SK-N-SH (cell line): Measurements from ENCODE around the gene CDH4. TPM values are rescaled to one million over a fixed set of nuclear protein-coding genes. Genes with fewer than 3 reads are reported as not detected.

Experiments used
- CTCF ChIA-PET: fragments of 300-600, 350-600 bp; formaldehyde crosslinking; extraction: SDS; loops from one replicate; lab custom pipeline; 2021; lab: Yijun Ruan, JAX
- POLR2A ChIA-PET: fragments of 350-600 bp; sonication (Branson Sonifier 250); formaldehyde crosslinking; extraction: SDS; loops from one replicate; lab custom pipeline; 2020; ENCODE audit warnings: antibody characterized with exemption, inconsistent platforms; lab: Yijun Ruan, JAX
- DNase-seq: peaks from one replicate; pipeline ENCODE4 v3.0.0; 2012
- H2AFZ ChIP-seq: fragments of 200-600 bp; sonication (generic); 2 replicates; pipeline ENCODE4 v1.8.1; 2016; ENCODE audit warnings: antibody characterized with exemption, mild to moderate bottlenecking, low read depth
- H3F3A ChIP-seq: fragments of 200-600 bp; sonication (generic); replicated peaks from 2 replicates; pipeline ENCODE3; 2016; ENCODE audit warnings: antibody characterized with exemption, mild to moderate bottlenecking; ENCODE audit not compliant: insufficient read depth
- H3K27ac ChIP-seq, 2 experiments: fragments of 200-500 bp in 1 of 2; fragments of 200-600 bp in 1 of 2; sonication (Bioruptor generic) in 1 of 2; sonication (generic), shearing (Covaris generic) in 1 of 2; 2 replicates each; pipeline versions ENCODE4 v1.5.1 to v1.6.1; 2014 to 2016; ENCODE audit warnings: low read depth in 2 of 2, inconsistent platforms in 1 of 2, low read length in 1 of 2, mild to moderate bottlenecking in 1 of 2, mixed read lengths in 1 of 2
- H3K27me3 ChIP-seq: fragments of 200-600 bp; sonication (generic), shearing (Covaris generic); 2 replicates; pipeline ENCODE4 v1.6.1; 2016; ENCODE audit warnings: mixed run types; ENCODE audit not compliant: insufficient read depth
- H3K36me3 ChIP-seq, 2 experiments: fragments of 200-500 bp in 1 of 2; fragments of 200-600 bp in 1 of 2; sonication (Bioruptor generic) in 1 of 2; sonication (generic) in 1 of 2; replicated peaks in 1 of 2; 2 replicates each; pipeline versions ENCODE3 to v1.5.1; 2014 to 2016; ENCODE audit warnings: low read length in 1 of 2, mild to moderate bottlenecking in 1 of 2; ENCODE audit not compliant: insufficient read depth in 2 of 2, control insufficient read depth in 1 of 2
- H3K4me1 ChIP-seq, 2 experiments: fragments of 200-500 bp in 1 of 2; fragments of 200-600 bp in 1 of 2; sonication (Bioruptor generic) in 1 of 2; sonication (generic), shearing (Covaris generic) in 1 of 2; 2 replicates each; pipeline versions ENCODE4 v1.5.1 to v1.6.1; 2014 to 2016; ENCODE audit warnings: low read depth in 1 of 2, low read length in 1 of 2, mixed run types in 1 of 2; ENCODE audit not compliant: insufficient read depth in 2 of 2, control insufficient read depth in 1 of 2
- H3K4me2 ChIP-seq: fragments of 200-600 bp; sonication (generic), shearing (Covaris generic); 2 replicates; pipeline ENCODE4 v1.6.1; 2017; ENCODE audit warnings: mixed run types
- H3K4me3 ChIP-seq, 2 experiments: fragments of 200-500 bp in 1 of 2; fragments of 200-600 bp in 1 of 2; sonication (Bioruptor generic) in 1 of 2; sonication (generic), shearing (Covaris generic) in 1 of 2; 2 replicates each; pipeline versions ENCODE4 v1.5.1 to v1.8.1; 2014 to 2016; ENCODE audit warnings: low read depth in 2 of 2, inconsistent platforms in 1 of 2, low read length in 1 of 2, mild to moderate bottlenecking in 1 of 2, mixed read lengths in 1 of 2, moderate library complexity in 1 of 2
- H3K79me2 ChIP-seq: fragments of 200-600 bp; sonication (generic); 2 replicates; pipeline ENCODE4 v1.8.1; 2017; ENCODE audit warnings: mild to moderate bottlenecking; ENCODE audit not compliant: insufficient read depth
- H3K9ac ChIP-seq: fragments of 200-600 bp; sonication (generic); 2 replicates; pipeline ENCODE4 v1.6.1; 2017; ENCODE audit warnings: mixed run types
- H3K9me2 ChIP-seq: fragments of 200-600 bp; sonication (generic); 2 replicates; pipeline ENCODE4 v1.6.1; 2017; ENCODE audit warnings: mixed run types
- H3K9me3 ChIP-seq: fragments of 200-600 bp; sonication (generic); 2 replicates; pipeline ENCODE4 v1.6.1; 2017; ENCODE audit warnings: mixed run types, mild to moderate bottlenecking, moderate library complexity
- H4K20me1 ChIP-seq: fragments of 200-600 bp; sonication (generic); 2 replicates; pipeline ENCODE4 v1.6.1; 2017; ENCODE audit warnings: mild to moderate bottlenecking, mixed run types; ENCODE audit not compliant: insufficient read depth
- CHD2 ChIP-seq: fragments of 150-350 bp; IDR thresholded peaks from 2 replicates; pipeline ENCODE4 v1.6.1; 2018; ENCODE audit warnings: low read length; ENCODE audit not compliant: partially characterized antibody
- ELF1 ChIP-seq: IDR thresholded peaks from 2 replicates; pipeline ENCODE4 v1.4.0; 2012
- EZH2phosphoT487 ChIP-seq: fragments of 200-600 bp; sonication (generic); IDR thresholded peaks from 2 replicates; pipeline ENCODE4 v1.6.1; 2017; ENCODE audit warnings: low read depth, mixed run types, mild to moderate bottlenecking, antibody characterized with exemption, moderate library complexity, borderline replicate concordance
- FOSL2 ChIP-seq: IDR thresholded peaks from 2 replicates; pipeline ENCODE4 v1.4.0; 2012; ENCODE audit warnings: low read depth, mild to moderate bottlenecking, moderate library complexity, borderline replicate concordance
- GABPA ChIP-seq: IDR thresholded peaks from 2 replicates; pipeline ENCODE4 v1.4.0; 2012; ENCODE audit warnings: low read depth, mild to moderate bottlenecking
- GATA2 ChIP-seq: sonication (generic); formaldehyde crosslinking; IDR thresholded peaks from 2 replicates; pipeline ENCODE4 v1.5.0; 2020; ENCODE audit warnings: mild to moderate bottlenecking, missing genetic modification reagents
- NRF1 ChIP-seq: IDR thresholded peaks from 2 replicates; pipeline ENCODE4 v1.6.1; 2012; ENCODE audit warnings: low read depth, mild to moderate bottlenecking, low read length
- POLR2AphosphoS5 ChIP-seq: IDR thresholded peaks from 2 replicates; pipeline ENCODE4 v1.6.1; 2012; ENCODE audit warnings: low read depth, low read length
- RCOR1 ChIP-seq: fragments of 150-350 bp; IDR thresholded peaks from 2 replicates; pipeline ENCODE4 v1.6.1; 2017; ENCODE audit warnings: antibody characterized with exemption, low read length
- RFX5 ChIP-seq: IDR thresholded peaks from 2 replicates; pipeline ENCODE4 v1.6.1; 2012; ENCODE audit warnings: mild to moderate bottlenecking, improper control_type of control experiment, low read length
- RXRA ChIP-seq: IDR thresholded peaks from 2 replicates; pipeline ENCODE4 v1.4.0; 2012; ENCODE audit warnings: low read depth, mild to moderate bottlenecking, borderline replicate concordance
- TEAD4 ChIP-seq: IDR thresholded peaks from 2 replicates; pipeline ENCODE4 v1.4.0; 2012; ENCODE audit warnings: mild to moderate bottlenecking, borderline replicate concordance; ENCODE audit not compliant: insufficient read depth
- YY1 ChIP-seq: IDR thresholded peaks from 2 replicates; pipeline ENCODE4 v1.4.0; 2012; ENCODE audit warnings: low read depth, mild to moderate bottlenecking
- WGBS: methylation state at CpG from one replicate; pipeline ENCODE4 v1.1.6; 2017; ENCODE audit warnings: low lambda C conversion rate; 5-methylcytosine and 5-hydroxymethylcytosine counted together
- polyA plus RNA-seq, 3 experiments: library from polyadenylated mRNA; depleted of rRNA; stranded (reverse); fragments of >200 nt; gene quantifications; 2 replicates each; pipeline ENCODE4 v1.2.3, GENCODE V29; 2012
- TF ChIP-seq, protein P1 (sequence below): IDR thresholded peaks from 2 replicates; pipeline ENCODE4 v1.4.0; 2012; ENCODE audit warnings: low read depth, borderline replicate concordance
- TF ChIP-seq, protein P2 (sequence below): IDR thresholded peaks from 2 replicates; pipeline ENCODE4 v1.4.0; 2012; ENCODE audit warnings: low read depth
- TF ChIP-seq, protein P3 (sequence below): IDR thresholded peaks from 2 replicates; pipeline ENCODE4 v1.4.0; 2012; ENCODE audit warnings: low read depth, borderline replicate concordance
- TF ChIP-seq, protein P4 (sequence below): fragments of 200-600 bp; sonication (generic); IDR thresholded peaks from 2 replicates; pipeline ENCODE4 v1.6.1; 2017; ENCODE audit warnings: antibody characterized with exemption, mild to moderate bottlenecking, moderate library complexity
- TF ChIP-seq, protein P5 (sequence below): IDR thresholded peaks from 2 replicates; pipeline ENCODE4; 2012

Gene CDH4
- polyA plus RNA-seq, 1 of the 3 experiments (the other 2 are of a cell fraction): not detected

DNA sequence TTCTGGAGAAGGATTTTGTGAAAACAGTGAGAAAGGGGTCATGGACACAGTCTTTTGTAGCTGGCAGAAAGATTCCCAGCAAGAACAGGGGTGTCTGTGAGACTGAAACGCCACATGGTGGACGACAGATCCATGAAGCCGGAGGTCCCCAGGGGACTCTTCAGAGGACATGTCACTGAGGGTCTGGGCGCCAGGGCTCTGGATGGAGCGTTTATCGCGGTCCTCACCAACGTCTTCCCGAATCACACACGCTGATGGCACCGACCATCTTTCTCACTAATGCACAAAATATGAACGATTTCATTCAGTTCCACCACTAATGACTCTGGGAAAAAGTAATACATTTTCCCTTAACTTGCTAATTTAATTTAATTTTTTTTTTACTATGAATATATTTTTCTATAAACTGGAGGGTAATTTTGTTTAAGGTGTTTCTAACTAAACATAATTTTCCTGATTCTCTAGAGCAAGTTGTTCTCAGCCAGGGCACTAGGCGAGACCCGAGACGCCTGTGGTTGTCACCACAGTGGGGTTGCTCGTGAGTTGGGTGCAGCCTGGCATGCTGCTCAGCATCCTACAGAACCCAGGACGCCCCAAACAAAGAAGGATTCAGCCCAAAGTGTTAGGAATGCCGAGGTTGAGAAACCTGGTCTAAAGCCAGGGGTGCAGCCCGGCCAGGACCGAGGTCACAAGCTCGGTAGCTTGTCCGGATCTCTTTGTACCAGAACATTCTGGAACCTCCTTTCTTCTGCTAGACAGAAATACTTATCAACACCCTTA, 507.4 kb downstream of the CDH4 start:
- H3K27me3 ChIP-seq: no peaks in the 10 kb centered on the region
- no peaks in the 10 kb centered on the region for H3K4me1 ChIP-seq
- no peak for TF ChIP-seq ELF1
- no peak for TF ChIP-seq YY1
- TF ChIP-seq CHD2: no peak
- TF ChIP-seq NRF1: no peak
- TF ChIP-seq FOSL2: no peak
- ChIA-PET CTCF (no interaction called here), POLR2A (no interaction called here)
- no peak for DNase-seq
- H3F3A ChIP-seq: no peaks in the 10 kb centered on the region
- no peaks in the 10 kb centered on the region for H4K20me1 ChIP-seq
- H3K36me3 ChIP-seq: no peaks in the 10 kb centered on the region
- no peak overlapping the region for H3K4me2 ChIP-seq
- no peak overlapping the region for H3K27ac ChIP-seq
- H3K79me2 ChIP-seq: no peaks in the 10 kb centered on the region
- WGBS: 55% methylated on average over 17 of the region's 22 CpGs
- H3K9me3 ChIP-seq: no peaks in the 10 kb centered on the region
- no peak overlapping the region for H2AFZ ChIP-seq
- H3K9me2 ChIP-seq: no peaks in the 10 kb centered on the region
- H3K9ac ChIP-seq: no peak overlapping the region
- H3K4me3 ChIP-seq: no peak overlapping the region

DNA sequence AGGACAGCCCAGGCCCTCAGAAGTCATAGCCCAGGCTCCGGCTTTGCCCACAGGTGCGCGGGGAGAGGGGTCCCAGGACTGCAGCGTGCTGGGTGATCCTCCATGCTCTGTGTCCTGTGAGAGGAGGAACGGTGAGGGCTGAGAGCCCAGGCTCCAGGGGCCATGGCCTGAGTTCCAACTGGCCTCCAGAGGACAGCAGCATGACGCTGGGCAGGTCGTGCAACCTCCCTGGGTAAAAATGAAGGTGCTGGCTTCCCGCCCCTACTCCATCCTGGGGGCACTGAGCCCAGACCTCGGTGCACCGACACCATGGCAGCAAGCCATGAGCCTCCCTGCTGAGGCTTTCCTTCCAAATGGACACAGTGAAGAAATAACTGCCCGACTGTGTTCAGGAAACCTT, 508.3 kb downstream of the CDH4 start:
- Histone ChIP-seq H4K20me1 (no peaks in the 10 kb centered on the region), H3K9ac (no peak overlapping the region), H3K9me3 (no peaks in the 10 kb centered on the region), H3K79me2 (no peaks in the 10 kb centered on the region), H3F3A (no peaks in the 10 kb centered on the region), H3K36me3 (no peaks in the 10 kb centered on the region), H3K4me3 (no peak overlapping the region), H3K4me1 (no peaks in the 10 kb centered on the region), H3K4me2 (no peak overlapping the region), H3K9me2 (no peaks in the 10 kb centered on the region), H3K27me3 (no peaks in the 10 kb centered on the region), H3K27ac (no peak overlapping the region), H2AFZ (no peak overlapping the region)
- ChIA-PET POLR2A (no interaction called here), CTCF (no interaction called here)
- no peak for DNase-seq
- WGBS: 25% methylated on average over 3 of the region's 11 CpGs
- TF ChIP-seq ELF1 (no peak), RCOR1 (no peak), RXRA (no peak), RFX5 (no peak), EZH2phosphoT487 (no peak), GATA2 (no peak), YY1 (no peak), POLR2AphosphoS5 (no peak), GABPA (no peak), TEAD4 (no peak)
- TF ChIP-seq, protein P1, sequence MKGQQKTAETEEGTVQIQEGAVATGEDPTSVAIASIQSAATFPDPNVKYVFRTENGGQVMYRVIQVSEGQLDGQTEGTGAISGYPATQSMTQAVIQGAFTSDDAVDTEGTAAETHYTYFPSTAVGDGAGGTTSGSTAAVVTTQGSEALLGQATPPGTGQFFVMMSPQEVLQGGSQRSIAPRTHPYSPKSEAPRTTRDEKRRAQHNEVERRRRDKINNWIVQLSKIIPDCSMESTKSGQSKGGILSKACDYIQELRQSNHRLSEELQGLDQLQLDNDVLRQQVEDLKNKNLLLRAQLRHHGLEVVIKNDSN: no peak
- TF ChIP-seq, protein P2, sequence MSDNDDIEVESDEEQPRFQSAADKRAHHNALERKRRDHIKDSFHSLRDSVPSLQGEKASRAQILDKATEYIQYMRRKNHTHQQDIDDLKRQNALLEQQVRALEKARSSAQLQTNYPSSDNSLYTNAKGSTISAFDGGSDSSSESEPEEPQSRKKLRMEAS: no peak
- TF ChIP-seq, protein P3, sequence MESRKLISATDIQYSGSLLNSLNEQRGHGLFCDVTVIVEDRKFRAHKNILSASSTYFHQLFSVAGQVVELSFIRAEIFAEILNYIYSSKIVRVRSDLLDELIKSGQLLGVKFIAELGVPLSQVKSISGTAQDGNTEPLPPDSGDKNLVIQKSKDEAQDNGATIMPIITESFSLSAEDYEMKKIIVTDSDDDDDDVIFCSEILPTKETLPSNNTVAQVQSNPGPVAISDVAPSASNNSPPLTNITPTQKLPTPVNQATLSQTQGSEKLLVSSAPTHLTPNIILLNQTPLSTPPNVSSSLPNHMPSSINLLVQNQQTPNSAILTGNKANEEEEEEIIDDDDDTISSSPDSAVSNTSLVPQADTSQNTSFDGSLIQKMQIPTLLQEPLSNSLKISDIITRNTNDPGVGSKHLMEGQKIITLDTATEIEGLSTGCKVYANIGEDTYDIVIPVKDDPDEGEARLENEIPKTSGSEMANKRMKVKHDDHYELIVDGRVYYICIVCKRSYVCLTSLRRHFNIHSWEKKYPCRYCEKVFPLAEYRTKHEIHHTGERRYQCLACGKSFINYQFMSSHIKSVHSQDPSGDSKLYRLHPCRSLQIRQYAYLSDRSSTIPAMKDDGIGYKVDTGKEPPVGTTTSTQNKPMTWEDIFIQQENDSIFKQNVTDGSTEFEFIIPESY: no peak
- TF ChIP-seq, protein P4, sequence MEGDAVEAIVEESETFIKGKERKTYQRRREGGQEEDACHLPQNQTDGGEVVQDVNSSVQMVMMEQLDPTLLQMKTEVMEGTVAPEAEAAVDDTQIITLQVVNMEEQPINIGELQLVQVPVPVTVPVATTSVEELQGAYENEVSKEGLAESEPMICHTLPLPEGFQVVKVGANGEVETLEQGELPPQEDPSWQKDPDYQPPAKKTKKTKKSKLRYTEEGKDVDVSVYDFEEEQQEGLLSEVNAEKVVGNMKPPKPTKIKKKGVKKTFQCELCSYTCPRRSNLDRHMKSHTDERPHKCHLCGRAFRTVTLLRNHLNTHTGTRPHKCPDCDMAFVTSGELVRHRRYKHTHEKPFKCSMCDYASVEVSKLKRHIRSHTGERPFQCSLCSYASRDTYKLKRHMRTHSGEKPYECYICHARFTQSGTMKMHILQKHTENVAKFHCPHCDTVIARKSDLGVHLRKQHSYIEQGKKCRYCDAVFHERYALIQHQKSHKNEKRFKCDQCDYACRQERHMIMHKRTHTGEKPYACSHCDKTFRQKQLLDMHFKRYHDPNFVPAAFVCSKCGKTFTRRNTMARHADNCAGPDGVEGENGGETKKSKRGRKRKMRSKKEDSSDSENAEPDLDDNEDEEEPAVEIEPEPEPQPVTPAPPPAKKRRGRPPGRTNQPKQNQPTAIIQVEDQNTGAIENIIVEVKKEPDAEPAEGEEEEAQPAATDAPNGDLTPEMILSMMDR: no peak
- TF ChIP-seq, protein P5, sequence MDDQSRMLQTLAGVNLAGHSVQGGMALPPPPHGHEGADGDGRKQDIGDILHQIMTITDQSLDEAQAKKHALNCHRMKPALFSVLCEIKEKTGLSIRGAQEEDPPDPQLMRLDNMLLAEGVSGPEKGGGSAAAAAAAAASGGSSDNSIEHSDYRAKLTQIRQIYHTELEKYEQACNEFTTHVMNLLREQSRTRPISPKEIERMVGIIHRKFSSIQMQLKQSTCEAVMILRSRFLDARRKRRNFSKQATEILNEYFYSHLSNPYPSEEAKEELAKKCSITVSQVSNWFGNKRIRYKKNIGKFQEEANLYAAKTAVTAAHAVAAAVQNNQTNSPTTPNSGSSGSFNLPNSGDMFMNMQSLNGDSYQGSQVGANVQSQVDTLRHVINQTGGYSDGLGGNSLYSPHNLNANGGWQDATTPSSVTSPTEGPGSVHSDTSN: no peak
